Measurements from ENCODE around the gene PHYHD1.

DNA sequence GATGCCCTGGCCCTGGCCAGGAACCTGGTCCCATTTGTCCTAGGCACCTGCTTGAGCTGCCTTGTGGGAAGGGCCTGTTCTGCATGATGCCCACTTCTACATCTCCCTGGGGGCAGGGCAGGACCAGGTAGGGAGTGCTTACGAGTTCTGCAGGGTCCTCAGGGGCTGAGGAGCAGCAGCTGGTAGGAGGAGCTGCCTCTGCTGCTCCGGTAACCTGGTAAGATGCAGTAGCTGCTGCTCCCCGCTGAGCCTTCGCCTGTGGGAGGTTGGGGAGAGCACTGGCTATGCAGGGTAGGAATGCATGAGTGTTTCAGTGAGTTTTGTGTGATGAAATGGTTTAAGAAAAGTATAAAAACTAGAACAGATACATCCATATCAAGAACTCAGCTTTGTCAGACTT, 25.2 kb upstream of the PHYHD1 start:
- no peak for TF ChIP-seq TP53 (CRISPR knock-in tag; conservative IDR thresholded peaks at IDR 0.05)
- TF ChIP-seq, protein P1, sequence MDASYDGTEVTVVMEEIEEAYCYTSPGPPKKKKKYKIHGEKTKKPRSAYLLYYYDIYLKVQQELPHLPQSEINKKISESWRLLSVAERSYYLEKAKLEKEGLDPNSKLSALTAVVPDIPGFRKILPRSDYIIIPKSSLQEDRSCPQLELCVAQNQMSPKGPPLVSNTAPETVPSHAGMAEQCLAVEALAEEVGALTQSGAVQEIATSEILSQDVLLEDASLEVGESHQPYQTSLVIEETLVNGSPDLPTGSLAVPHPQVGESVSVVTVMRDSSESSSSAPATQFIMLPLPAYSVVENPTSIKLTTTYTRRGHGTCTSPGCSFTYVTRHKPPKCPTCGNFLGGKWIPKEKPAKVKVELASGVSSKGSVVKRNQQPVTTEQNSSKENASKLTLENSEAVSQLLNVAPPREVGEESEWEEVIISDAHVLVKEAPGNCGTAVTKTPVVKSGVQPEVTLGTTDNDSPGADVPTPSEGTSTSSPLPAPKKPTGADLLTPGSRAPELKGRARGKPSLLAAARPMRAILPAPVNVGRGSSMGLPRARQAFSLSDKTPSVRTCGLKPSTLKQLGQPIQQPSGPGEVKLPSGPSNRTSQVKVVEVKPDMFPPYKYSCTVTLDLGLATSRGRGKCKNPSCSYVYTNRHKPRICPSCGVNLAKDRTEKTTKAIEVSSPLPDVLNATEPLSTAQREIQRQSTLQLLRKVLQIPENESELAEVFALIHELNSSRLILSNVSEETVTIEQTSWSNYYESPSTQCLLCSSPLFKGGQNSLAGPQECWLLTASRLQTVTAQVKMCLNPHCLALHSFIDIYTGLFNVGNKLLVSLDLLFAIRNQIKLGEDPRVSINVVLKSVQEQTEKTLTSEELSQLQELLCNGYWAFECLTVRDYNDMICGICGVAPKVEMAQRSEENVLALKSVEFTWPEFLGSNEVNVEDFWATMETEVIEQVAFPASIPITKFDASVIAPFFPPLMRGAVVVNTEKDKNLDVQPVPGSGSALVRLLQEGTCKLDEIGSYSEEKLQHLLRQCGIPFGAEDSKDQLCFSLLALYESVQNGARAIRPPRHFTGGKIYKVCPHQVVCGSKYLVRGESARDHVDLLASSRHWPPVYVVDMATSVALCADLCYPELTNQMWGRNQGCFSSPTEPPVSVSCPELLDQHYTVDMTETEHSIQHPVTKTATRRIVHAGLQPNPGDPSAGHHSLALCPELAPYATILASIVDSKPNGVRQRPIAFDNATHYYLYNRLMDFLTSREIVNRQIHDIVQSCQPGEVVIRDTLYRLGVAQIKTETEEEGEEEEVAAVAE (CRISPR knock-in tag; IDR thresholded peaks at IDR 0.05; ENCODE audit: borderline replicate concordance), result no peak
- TF ChIP-seq FOXA1 (IDR thresholded peaks at IDR 0.05), result no peak
- TF ChIP-seq FOXA1 (CRISPR knock-in tag; IDR thresholded peaks at IDR 0.05), result no peak
- TF ChIP-seq ZNF33A (CRISPR knock-in tag; IDR thresholded peaks at IDR 0.05; ENCODE audit: borderline replicate concordance), result no peak
- no peak for TF ChIP-seq HNRNPH1 (optimal IDR thresholded peaks at IDR 0.05; ENCODE audit: low read depth, low read length)
- no peak for TF ChIP-seq FOXM1 (CRISPR knock-in tag; IDR thresholded peaks at IDR 0.05)
- TF ChIP-seq, protein P2, sequence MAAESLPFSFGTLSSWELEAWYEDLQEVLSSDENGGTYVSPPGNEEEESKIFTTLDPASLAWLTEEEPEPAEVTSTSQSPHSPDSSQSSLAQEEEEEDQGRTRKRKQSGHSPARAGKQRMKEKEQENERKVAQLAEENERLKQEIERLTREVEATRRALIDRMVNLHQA (CRISPR knock-in tag; IDR thresholded peaks at IDR 0.05), result no peak
- no peak for TF ChIP-seq POLR2A (IDR thresholded peaks at IDR 0.05; ENCODE audit: insufficient read depth in 1 of 2, low read depth in 2 of 2, low read length in 2 of 2)
- no peak for TF ChIP-seq RFX1 (IDR thresholded peaks at IDR 0.05)
- no peak for TF ChIP-seq ZNF263 (CRISPR knock-in tag; IDR thresholded peaks at IDR 0.05)
- no peak for TF ChIP-seq ZNF232 (CRISPR knock-in tag; IDR thresholded peaks at IDR 0.05; ENCODE audit: borderline replicate concordance)
- TF ChIP-seq, protein P3, sequence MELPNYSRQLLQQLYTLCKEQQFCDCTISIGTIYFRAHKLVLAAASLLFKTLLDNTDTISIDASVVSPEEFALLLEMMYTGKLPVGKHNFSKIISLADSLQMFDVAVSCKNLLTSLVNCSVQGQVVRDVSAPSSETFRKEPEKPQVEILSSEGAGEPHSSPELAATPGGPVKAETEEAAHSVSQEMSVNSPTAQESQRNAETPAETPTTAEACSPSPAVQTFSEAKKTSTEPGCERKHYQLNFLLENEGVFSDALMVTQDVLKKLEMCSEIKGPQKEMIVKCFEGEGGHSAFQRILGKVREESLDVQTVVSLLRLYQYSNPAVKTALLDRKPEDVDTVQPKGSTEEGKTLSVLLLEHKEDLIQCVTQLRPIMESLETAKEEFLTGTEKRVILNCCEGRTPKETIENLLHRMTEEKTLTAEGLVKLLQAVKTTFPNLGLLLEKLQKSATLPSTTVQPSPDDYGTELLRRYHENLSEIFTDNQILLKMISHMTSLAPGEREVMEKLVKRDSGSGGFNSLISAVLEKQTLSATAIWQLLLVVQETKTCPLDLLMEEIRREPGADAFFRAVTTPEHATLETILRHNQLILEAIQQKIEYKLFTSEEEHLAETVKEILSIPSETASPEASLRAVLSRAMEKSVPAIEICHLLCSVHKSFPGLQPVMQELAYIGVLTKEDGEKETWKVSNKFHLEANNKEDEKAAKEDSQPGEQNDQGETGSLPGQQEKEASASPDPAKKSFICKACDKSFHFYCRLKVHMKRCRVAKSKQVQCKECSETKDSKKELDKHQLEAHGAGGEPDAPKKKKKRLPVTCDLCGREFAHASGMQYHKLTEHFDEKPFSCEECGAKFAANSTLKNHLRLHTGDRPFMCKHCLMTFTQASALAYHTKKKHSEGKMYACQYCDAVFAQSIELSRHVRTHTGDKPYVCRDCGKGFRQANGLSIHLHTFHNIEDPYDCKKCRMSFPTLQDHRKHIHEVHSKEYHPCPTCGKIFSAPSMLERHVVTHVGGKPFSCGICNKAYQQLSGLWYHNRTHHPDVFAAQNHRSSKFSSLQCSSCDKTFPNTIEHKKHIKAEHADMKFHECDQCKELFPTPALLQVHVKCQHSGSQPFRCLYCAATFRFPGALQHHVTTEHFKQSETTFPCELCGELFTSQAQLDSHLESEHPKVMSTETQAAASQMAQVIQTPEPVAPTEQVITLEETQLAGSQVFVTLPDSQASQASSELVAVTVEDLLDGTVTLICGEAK (IDR thresholded peaks at IDR 0.05), result no peak
- TF ChIP-seq, protein P3 (CRISPR knock-in tag; IDR thresholded peaks at IDR 0.05), result no peak
